WTC11 (cell line): ENCODE results near the gene ACOXL. TPM values are rescaled to one million over a fixed set of nuclear protein-coding genes. Genes with fewer than 3 reads are reported as not detected.

Experiments
- ATAC-seq: fragments of 200-7000 bp; cut with Tn5 transposase; 2 replicates; pipeline ENCODE4 v1.10.0; 2021; ENCODE audit warnings: mild to moderate bottlenecking, moderate library complexity
- CTCF ChIA-PET: fragments of 300-600 bp; sonication (Branson Sonifier 250); formaldehyde crosslinking; loops from one replicate; lab custom pipeline; 2021; ENCODE audit warnings: antibody characterized with exemption; lab: Charles Lee
- POLR2A ChIA-PET: fragments of 350-600 bp; sonication (Branson Sonifier 250); formaldehyde crosslinking; loops from one replicate; lab custom pipeline; 2021; ENCODE audit warnings: antibody characterized with exemption; lab: Charles Lee
- DNase-seq: peaks from one replicate; pipeline ENCODE4 v3.0.0; 2021; ENCODE audit warnings: low spot score
- H3K27ac Mint-ChIP-seq: 2 replicates; pipeline ENCODE4 v1.8.0; 2021; ENCODE audit warnings: mixed read lengths
- H3K27me3 Mint-ChIP-seq: 2 replicates; pipeline ENCODE4 v1.8.0; 2021; ENCODE audit warnings: low read depth, mild to moderate bottlenecking, moderate library complexity, mixed read lengths
- H3K36me3 Mint-ChIP-seq: 2 replicates; pipeline ENCODE4 v1.8.0; 2021; ENCODE audit warnings: mixed read lengths
- H3K4me1 Mint-ChIP-seq: 2 replicates; pipeline ENCODE4 v1.8.0; 2022; ENCODE audit warnings: mixed read lengths
- H3K4me3 Mint-ChIP-seq: 2 replicates; pipeline ENCODE4 v1.8.0; 2021; ENCODE audit warnings: mild to moderate bottlenecking, moderate library complexity, mixed read lengths
- H3K9me3 Mint-ChIP-seq: 2 replicates; pipeline ENCODE4 v1.8.0; 2021; ENCODE audit warnings: mixed read lengths
- CREB1 ChIP-seq: sonication (generic); formaldehyde crosslinking; IDR thresholded peaks from 2 replicates; pipeline ENCODE4 v1.8.0; 2023; ENCODE audit warnings: mild to moderate bottlenecking, missing genetic modification reagents
- E2F4 ChIP-seq: sonication (generic); formaldehyde crosslinking; IDR thresholded peaks from 2 replicates; pipeline ENCODE4 v1.8.1; 2022; ENCODE audit warnings: low read depth, mild to moderate bottlenecking, moderate library complexity, missing genetic modification reagents, borderline replicate concordance
- ERG ChIP-seq: fragments of 250-450 bp; sonication (Bioruptor Pico); IDR thresholded peaks from 2 replicates; pipeline ENCODE4 v1.8.0; 2021; ENCODE audit warnings: mild to moderate bottlenecking
- ESRRA ChIP-seq: sonication (generic); formaldehyde crosslinking; IDR thresholded peaks from 2 replicates; pipeline ENCODE4 v1.8.1; 2022; ENCODE audit warnings: mild to moderate bottlenecking, missing genetic modification reagents, borderline replicate concordance
- FOXK1 ChIP-seq: sonication (generic); formaldehyde crosslinking; IDR thresholded peaks from 2 replicates; pipeline ENCODE4 v1.8.0; 2022; ENCODE audit warnings: mild to moderate bottlenecking, moderate library complexity, missing genetic modification reagents
- HMGXB4 ChIP-seq: sonication (generic); formaldehyde crosslinking; IDR thresholded peaks from 2 replicates; pipeline ENCODE4 v1.8.1; 2023; ENCODE audit warnings: mild to moderate bottlenecking, moderate library complexity, missing genetic modification reagents
- JUN ChIP-seq: sonication (generic); formaldehyde crosslinking; IDR thresholded peaks from 2 replicates; pipeline ENCODE4 v1.8.0; 2023; ENCODE audit warnings: mild to moderate bottlenecking, missing genetic modification reagents
- NFE2L1 ChIP-seq: sonication (generic); formaldehyde crosslinking; IDR thresholded peaks from 2 replicates; pipeline ENCODE4 v1.8.1; 2023; ENCODE audit warnings: missing genetic modification reagents
- OVOL2 ChIP-seq: fragments of 250-450 bp; sonication (Bioruptor Pico); IDR thresholded peaks from 2 replicates; pipeline ENCODE4 v1.9.0; 2021; ENCODE audit warnings: mild to moderate bottlenecking, borderline replicate concordance
- PRRX2 ChIP-seq: fragments of 250-450 bp; sonication (Bioruptor Pico); IDR thresholded peaks from 2 replicates; pipeline ENCODE4 v1.8.0; 2021; ENCODE audit warnings: mild to moderate bottlenecking
- RELA ChIP-seq: sonication (generic); formaldehyde crosslinking; IDR thresholded peaks from 2 replicates; pipeline ENCODE4 v1.8.1; 2022; ENCODE audit warnings: missing genetic modification reagents, mild to moderate bottlenecking, borderline replicate concordance
- RORB ChIP-seq: fragments of 250-450 bp; sonication (Bioruptor Pico); IDR thresholded peaks from 2 replicates; pipeline ENCODE4 v1.9.0; 2021; ENCODE audit warnings: mild to moderate bottlenecking
- SMAD4 ChIP-seq: sonication (generic); formaldehyde crosslinking; IDR thresholded peaks from 2 replicates; pipeline ENCODE4 v1.8.0; 2022; ENCODE audit warnings: mild to moderate bottlenecking, missing genetic modification reagents
- STAT6 ChIP-seq: sonication (generic); formaldehyde crosslinking; conservative IDR thresholded peaks from 2 replicates; pipeline ENCODE4 v1.8.1; 2023; ENCODE audit warnings: mild to moderate bottlenecking, low read depth, missing genetic modification reagents, moderate library complexity
- TEAD4 ChIP-seq: sonication (generic); formaldehyde crosslinking; IDR thresholded peaks from 2 replicates; pipeline ENCODE4 v1.8.0; 2022; ENCODE audit warnings: mild to moderate bottlenecking, missing genetic modification reagents
- USF2 ChIP-seq: sonication (generic); formaldehyde crosslinking; IDR thresholded peaks from 2 replicates; pipeline ENCODE4 v1.8.1; 2023; ENCODE audit warnings: mild to moderate bottlenecking, missing genetic modification reagents, moderate library complexity
- ZNF121 ChIP-seq: sonication (generic); formaldehyde crosslinking; IDR thresholded peaks from 2 replicates; pipeline ENCODE4 v1.8.0; 2023; ENCODE audit warnings: missing genetic modification reagents
- ZNF281 ChIP-seq: sonication (generic); formaldehyde crosslinking; IDR thresholded peaks from 2 replicates; pipeline ENCODE4 v1.8.0; 2023; ENCODE audit warnings: mild to moderate bottlenecking, missing genetic modification reagents
- ZNF317 ChIP-seq: sonication (generic); formaldehyde crosslinking; IDR thresholded peaks from 2 replicates; pipeline ENCODE4 v1.8.1; 2023; ENCODE audit warnings: low read depth, mild to moderate bottlenecking, moderate library complexity, missing genetic modification reagents, borderline replicate concordance
- total RNA-seq: library from RNA; stranded (reverse); gene quantifications from 3 replicates; pipeline ENCODE4 v1.2.3, GENCODE V29; 2021

The ACOXL gene
- total RNA-seq, 1 experiment from 2014 or later: 14.9 TPM

- H3K36me3 Mint-ChIP-seq: no peaks in the 10 kb centered on the region
- POLR2A ChIA-PET: no interaction called here
- DNase-seq (no peak), ATAC-seq (no peak)
- no peaks in the 10 kb centered on the region for H3K9me3 Mint-ChIP-seq
- H3K4me3 Mint-ChIP-seq: no peak overlapping the region
- no peaks in the 10 kb centered on the region; the same call in 1 of the 2 replicates for H3K4me1 Mint-ChIP-seq
- TF ChIP-seq RORB (CRISPR knock-in tag) (no peak), RELA (CRISPR knock-in tag) (no peak), USF2 (CRISPR knock-in tag) (no peak), OVOL2 (CRISPR knock-in tag) (no peak), E2F4 (CRISPR knock-in tag) (no peak), SMAD4 (no peak), STAT6 (no peak), PRRX2 (CRISPR knock-in tag) (no peak), ERG (CRISPR knock-in tag) (no peak), NFE2L1 (CRISPR knock-in tag) (no peak), TEAD4 (CRISPR knock-in tag) (no peak), ZNF317 (CRISPR knock-in tag) (no peak), ZNF121 (CRISPR knock-in tag) (no peak)
- CTCF ChIA-PET: interaction anchor here (1.3 kb wide), 1 partner anchor 34 kb away, joined by 3 read pairs; no protein-coding TSS in a partner anchor
- no peak overlapping the region for H3K27ac Mint-ChIP-seq
- H3K27me3 Mint-ChIP-seq: peaks cover 18% of the 10 kb centered on the region
Observed at GRCh38 chr2:110720547-110720946, 11.8 kb upstream of the ACOXL start.

GRCh38 chr2:110724820-110725219, 7.6 kb upstream of the ACOXL start:
- TF ChIP-seq CREB1 (CRISPR knock-in tag) (no peak), ESRRA (CRISPR knock-in tag) (no peak), FOXK1 (CRISPR knock-in tag) (no peak), JUN (CRISPR knock-in tag) (no peak), HMGXB4 (CRISPR knock-in tag) (no peak), ZNF281 (CRISPR knock-in tag) (no peak), SMAD4 (no peak)
- TF ChIP-seq, all 79 proteins: peak for 0
- CTCF ChIA-PET: no interaction called here
- POLR2A ChIA-PET: no interaction called here
- Mint-ChIP-seq H3K9me3 (no peaks in the 10 kb centered on the region), H3K4me3 (no peak overlapping the region), H3K27ac (no peak overlapping the region), H3K27me3 (peaks cover 17% of the 10 kb centered on the region), H3K36me3 (no peaks in the 10 kb centered on the region), H3K4me1 (peaks cover 17% of the 10 kb centered on the region)
- ATAC-seq (no peak), DNase-seq (no peak)
